A549 (cell line): ENCODE results near the gene RHCE.

Source experiments
- CBX2 ChIP-seq: fragments of 200-600 bp; sonication (generic); IDR thresholded peaks from 2 replicates; pipeline ENCODE4 v1.6.1; 2016; ENCODE audit warnings: low read depth, mild to moderate bottlenecking, borderline replicate concordance
- HDAC2 ChIP-seq: fragments of 200-600 bp; sonication (generic); IDR thresholded peaks from 2 replicates; pipeline ENCODE4 v1.6.1; 2016
- KDM1A ChIP-seq: fragments of 200-600 bp; sonication (generic); IDR thresholded peaks from 2 replicates; pipeline ENCODE4 v1.6.1; 2016; ENCODE audit warnings: low read depth, mild to moderate bottlenecking
- RAD21 ChIP-seq, 2 experiments: fragments of >200 bp in 1 of 2; sonication (Bioruptor Twin) in 1 of 2; formaldehyde crosslinking in 1 of 2; IDR thresholded peaks in 1 of 2; conservative IDR thresholded peaks in 1 of 2; 2 replicates in 1 of 2; 3 replicates in 1 of 2; pipeline ENCODE4 v1.6.1; 2012 to 2018; ENCODE audit warnings: inconsistent platforms in 1 of 2
- TF ChIP-seq, protein P1 (sequence below): fragments of >200 bp; sonication (Bioruptor Twin); formaldehyde crosslinking; IDR thresholded peaks from 3 replicates; pipeline ENCODE4 v1.5.1; 2016
- TF ChIP-seq, protein P2 (sequence below): IDR thresholded peaks from 2 replicates; pipeline ENCODE4 v1.6.1; 2012
- TF ChIP-seq, protein P3 (sequence below): fragments of 150-350 bp; IDR thresholded peaks from 2 replicates; pipeline ENCODE4 v1.6.1; 2014; ENCODE audit warnings: low read depth, mild to moderate bottlenecking, low read length

DNA sequence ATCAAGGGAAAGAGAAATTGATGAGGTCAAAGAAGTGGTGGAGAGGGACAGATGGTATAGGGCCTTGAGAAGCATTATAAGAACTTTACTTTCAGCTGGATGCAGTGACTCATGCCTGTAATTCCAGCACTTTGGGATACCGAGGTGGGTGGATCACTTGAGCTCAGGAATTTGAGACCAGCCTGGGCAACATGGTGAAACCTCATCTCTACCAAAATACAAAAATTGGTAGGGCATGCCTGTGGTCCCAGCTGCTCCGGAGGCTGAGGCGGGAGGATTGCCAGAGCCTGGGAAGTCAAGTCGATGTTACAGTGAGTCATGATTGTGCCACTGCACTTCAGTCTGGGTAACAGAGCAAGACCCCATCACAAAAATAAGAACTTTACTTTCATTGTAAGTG, 76.8 kb downstream of the RHCE start:
- TF ChIP-seq CBX2: no peak
- TF ChIP-seq, protein P1, sequence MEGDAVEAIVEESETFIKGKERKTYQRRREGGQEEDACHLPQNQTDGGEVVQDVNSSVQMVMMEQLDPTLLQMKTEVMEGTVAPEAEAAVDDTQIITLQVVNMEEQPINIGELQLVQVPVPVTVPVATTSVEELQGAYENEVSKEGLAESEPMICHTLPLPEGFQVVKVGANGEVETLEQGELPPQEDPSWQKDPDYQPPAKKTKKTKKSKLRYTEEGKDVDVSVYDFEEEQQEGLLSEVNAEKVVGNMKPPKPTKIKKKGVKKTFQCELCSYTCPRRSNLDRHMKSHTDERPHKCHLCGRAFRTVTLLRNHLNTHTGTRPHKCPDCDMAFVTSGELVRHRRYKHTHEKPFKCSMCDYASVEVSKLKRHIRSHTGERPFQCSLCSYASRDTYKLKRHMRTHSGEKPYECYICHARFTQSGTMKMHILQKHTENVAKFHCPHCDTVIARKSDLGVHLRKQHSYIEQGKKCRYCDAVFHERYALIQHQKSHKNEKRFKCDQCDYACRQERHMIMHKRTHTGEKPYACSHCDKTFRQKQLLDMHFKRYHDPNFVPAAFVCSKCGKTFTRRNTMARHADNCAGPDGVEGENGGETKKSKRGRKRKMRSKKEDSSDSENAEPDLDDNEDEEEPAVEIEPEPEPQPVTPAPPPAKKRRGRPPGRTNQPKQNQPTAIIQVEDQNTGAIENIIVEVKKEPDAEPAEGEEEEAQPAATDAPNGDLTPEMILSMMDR: no peak
- TF ChIP-seq KDM1A: no peak
- no peak for TF ChIP-seq HDAC2
- TF ChIP-seq, protein P2, sequence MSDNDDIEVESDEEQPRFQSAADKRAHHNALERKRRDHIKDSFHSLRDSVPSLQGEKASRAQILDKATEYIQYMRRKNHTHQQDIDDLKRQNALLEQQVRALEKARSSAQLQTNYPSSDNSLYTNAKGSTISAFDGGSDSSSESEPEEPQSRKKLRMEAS: no peak
- TF ChIP-seq RAD21 (conservative IDR thresholded peaks at IDR 0.05 in 1 of 2, IDR thresholded peaks at IDR 0.05 in 1 of 2): no peak
- TF ChIP-seq, protein P3, sequence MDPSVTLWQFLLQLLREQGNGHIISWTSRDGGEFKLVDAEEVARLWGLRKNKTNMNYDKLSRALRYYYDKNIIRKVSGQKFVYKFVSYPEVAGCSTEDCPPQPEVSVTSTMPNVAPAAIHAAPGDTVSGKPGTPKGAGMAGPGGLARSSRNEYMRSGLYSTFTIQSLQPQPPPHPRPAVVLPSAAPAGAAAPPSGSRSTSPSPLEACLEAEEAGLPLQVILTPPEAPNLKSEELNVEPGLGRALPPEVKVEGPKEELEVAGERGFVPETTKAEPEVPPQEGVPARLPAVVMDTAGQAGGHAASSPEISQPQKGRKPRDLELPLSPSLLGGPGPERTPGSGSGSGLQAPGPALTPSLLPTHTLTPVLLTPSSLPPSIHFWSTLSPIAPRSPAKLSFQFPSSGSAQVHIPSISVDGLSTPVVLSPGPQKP: no peak
